Spleen (tissue), 11 donors: ENCODE results near the gene COL12A1. TPM values are rescaled to one million over a fixed set of nuclear protein-coding genes. Genes with fewer than 3 reads are reported as not detected.

ENCODE experiments used
- DNase-seq: peaks from one replicate; pipeline ENCODE4 v3.0.0-alpha.2; 2020
- H3K27ac ChIP-seq, 8 donors: fragments of 200-600 bp; sonication (generic) in 7 of 8; 1 replicate in 4 of 8; 2 replicates in 4 of 8; pipeline versions ENCODE4 v1.5.0 to v1.8.0; 2016 to 2021; ENCODE audit warnings: inconsistent platforms in 4 of 8, mild to moderate bottlenecking in 4 of 8, moderate library complexity in 1 of 8
- H3K27me3 ChIP-seq, 7 donors: fragments of 200-600 bp; sonication (generic) in 6 of 7; replicated peaks in 1 of 7; 1 replicate in 4 of 7; 2 replicates in 3 of 7; pipeline versions ENCODE4 v1.5.0 to v1.8.0; 2016 to 2021; ENCODE audit warnings: inconsistent platforms in 3 of 7, mild to moderate bottlenecking in 1 of 7
- H3K36me3 ChIP-seq, 6 donors: fragments of 200-600 bp; sonication (generic) in 5 of 6; 1 replicate in 4 of 6; 2 replicates in 2 of 6; pipeline versions ENCODE4 v1.5.0 to v1.8.0; 2016 to 2021; ENCODE audit warnings: inconsistent platforms in 2 of 6
- H3K4me1 ChIP-seq, 6 donors: fragments of 200-600 bp; sonication (generic) in 5 of 6; 1 replicate in 3 of 6; 2 replicates in 3 of 6; pipeline versions ENCODE4 v1.5.0 to v1.8.0; 2016 to 2021; ENCODE audit warnings: inconsistent platforms in 3 of 6
- H3K4me3 ChIP-seq, 8 donors: fragments of 200-600 bp; sonication (generic) in 7 of 8; 1 replicate in 4 of 8; 2 replicates in 4 of 8; pipeline versions ENCODE4 v1.5.0 to v1.8.0; 2016 to 2021; ENCODE audit warnings: inconsistent platforms in 4 of 8, mild to moderate bottlenecking in 4 of 8, moderate library complexity in 2 of 8
- H3K9me3 ChIP-seq, 8 donors: fragments of 200-600 bp; sonication (generic) in 7 of 8; 1 replicate in 4 of 8; 2 replicates in 4 of 8; pipeline versions ENCODE4 v1.5.0 to v1.8.0; 2016 to 2021; ENCODE audit warnings: inconsistent platforms in 4 of 8
- POLR2A ChIP-seq, 3 donors: fragments of 450-650 bp; IDR thresholded peaks; one replicate each; pipeline ENCODE4 v1.5.1; 2017; ENCODE audit warnings: antibody characterized with exemption in 3 of 3, mild to moderate bottlenecking in 1 of 3
- POLR2AphosphoS5 ChIP-seq, 3 donors: sonication (generic); formaldehyde crosslinking; IDR thresholded peaks; one replicate each; pipeline ENCODE4 v1.5.1; 2017; ENCODE audit warnings: antibody characterized with exemption in 3 of 3
- whole genome bisulfite sequencing, 5 donors: extraction: QIAGEN DNeasy Blood & Tissue Kit in 3 of 5; methylation state at CpG; one replicate each; pipeline versions ENCODE4 v1.1.5 to v1.1.7; 2013 to 2018; 5-methylcytosine and 5-hydroxymethylcytosine counted together
- intact Hi-C: fragments of 100-400 bp; cut with DNase I; formaldehyde crosslinking; loops from one replicate; pipeline ENCODE4 v1.15.0; 2023; ENCODE audit warnings: low total_unique reads
- polyA plus RNA-seq, 3 donors: library from polyadenylated mRNA; stranded (reverse); fragments of 200-250 nt; gene quantifications; one replicate each; pipeline ENCODE4 v1.2.1, GENCODE V29; 2013
- total RNA-seq, 7 donors: library from RNA; depleted of rRNA in 3 of 7; stranded (reverse); fragments of >200 nt in 3 of 7; fragmentation: NEBNext Ultra II Directional in 4 of 7; extraction: Animal tissue kit (Norgen Biotek cat#: 25700) in 4 of 7; gene quantifications; one replicate each; pipeline versions ENCODE4 v1.1.0 to v1.2.1, GENCODE V29; 2016 to 2021
- TF ChIP-seq, protein P1 (sequence below), 11 experiments: fragments of 200-600 bp in 7 of 11; fragments of 450-650 bp in 4 of 11; sonication (generic) in 4 of 11; IDR thresholded peaks in 8 of 11; conservative IDR thresholded peaks in 3 of 11; 1 replicate in 7 of 11; 2 replicates in 4 of 11; pipeline versions ENCODE4 v1.4.0 to v1.8.0; 2016 to 2021; ENCODE audit warnings: antibody characterized with exemption in 11 of 11, inconsistent platforms in 4 of 11, mild to moderate bottlenecking in 1 of 11
- donor health status: healthy with polysubstance abuse.
- donor health status: DM: no; HTN: no; CAD: no; lungs with moderate emphysema.
- donor health status: DM: no; HTN: no; CAD: no.
- donor health status: Bipolar disorder and iron deficiency.
- donor health status: healthy.
- donor health status: DM: no; HTN: no; CAD: no.
- donor health status: DM: yes; HTN: yes; CAD: no.

Gene COL12A1
- total and polyA plus RNA-seq, 10 donors, result 2.5 to 32.6 (median 21.2) TPM

DNA sequence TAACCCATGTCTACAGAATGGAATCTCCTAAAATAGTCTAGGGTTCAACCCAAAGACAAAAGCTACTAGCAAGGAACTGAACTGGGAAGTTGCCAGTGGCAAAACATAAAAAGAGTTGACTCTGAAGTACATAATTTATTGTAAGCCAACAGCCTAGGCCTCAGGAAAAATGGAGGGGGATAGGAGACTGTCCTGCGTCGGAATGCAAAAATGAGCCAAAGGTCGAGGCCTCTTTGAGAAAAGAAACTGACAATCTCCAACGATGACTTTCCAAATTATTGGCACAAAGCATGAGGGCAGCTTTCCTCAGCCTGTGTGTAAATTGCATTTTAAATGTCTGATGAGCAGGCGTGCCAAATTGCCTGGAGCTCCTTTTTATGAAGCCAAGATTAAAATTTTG, 2.1 kb downstream of the COL12A1 start:
- peak overlapping the region in 4 of 8 donors; percentile 15 to 62 (median 54) for H3K27ac ChIP-seq
- H3K4me1 ChIP-seq, result peaks cover 29 to 74% (median 59%) of the 10 kb centered on the region in 6 donors
- no peaks in the 10 kb centered on the region for H3K9me3 ChIP-seq
- H3K27me3 ChIP-seq, result peaks cover 10 to 97% (median 80%) of the 10 kb centered on the region in 7 donors
- intact Hi-C loops, result loop anchor here (10.0 kb wide), 1 partner anchor 1349 kb away; no protein-coding TSS in a partner anchor
- H3K36me3 ChIP-seq, result no peaks in the 10 kb centered on the region
- H3K4me3 ChIP-seq, result peak overlapping the region in 2 of 8 donors; percentile 52 to 67
- DNase-seq, result no peak
- WGBS, 5 donors, result 34 to 54% (median 39%) methylated on average over 5 of the region's 5 CpGs
- TF ChIP-seq POLR2AphosphoS5 (IDR thresholded peaks at IDR 0.05) (no peak), POLR2A (IDR thresholded peaks at IDR 0.05) (no peak)
- TF ChIP-seq, protein P1, sequence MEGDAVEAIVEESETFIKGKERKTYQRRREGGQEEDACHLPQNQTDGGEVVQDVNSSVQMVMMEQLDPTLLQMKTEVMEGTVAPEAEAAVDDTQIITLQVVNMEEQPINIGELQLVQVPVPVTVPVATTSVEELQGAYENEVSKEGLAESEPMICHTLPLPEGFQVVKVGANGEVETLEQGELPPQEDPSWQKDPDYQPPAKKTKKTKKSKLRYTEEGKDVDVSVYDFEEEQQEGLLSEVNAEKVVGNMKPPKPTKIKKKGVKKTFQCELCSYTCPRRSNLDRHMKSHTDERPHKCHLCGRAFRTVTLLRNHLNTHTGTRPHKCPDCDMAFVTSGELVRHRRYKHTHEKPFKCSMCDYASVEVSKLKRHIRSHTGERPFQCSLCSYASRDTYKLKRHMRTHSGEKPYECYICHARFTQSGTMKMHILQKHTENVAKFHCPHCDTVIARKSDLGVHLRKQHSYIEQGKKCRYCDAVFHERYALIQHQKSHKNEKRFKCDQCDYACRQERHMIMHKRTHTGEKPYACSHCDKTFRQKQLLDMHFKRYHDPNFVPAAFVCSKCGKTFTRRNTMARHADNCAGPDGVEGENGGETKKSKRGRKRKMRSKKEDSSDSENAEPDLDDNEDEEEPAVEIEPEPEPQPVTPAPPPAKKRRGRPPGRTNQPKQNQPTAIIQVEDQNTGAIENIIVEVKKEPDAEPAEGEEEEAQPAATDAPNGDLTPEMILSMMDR (IDR thresholded peaks at IDR 0.05 in 8 of 11, conservative IDR thresholded peaks at IDR 0.05 in 3 of 11), result no peak

DNA sequence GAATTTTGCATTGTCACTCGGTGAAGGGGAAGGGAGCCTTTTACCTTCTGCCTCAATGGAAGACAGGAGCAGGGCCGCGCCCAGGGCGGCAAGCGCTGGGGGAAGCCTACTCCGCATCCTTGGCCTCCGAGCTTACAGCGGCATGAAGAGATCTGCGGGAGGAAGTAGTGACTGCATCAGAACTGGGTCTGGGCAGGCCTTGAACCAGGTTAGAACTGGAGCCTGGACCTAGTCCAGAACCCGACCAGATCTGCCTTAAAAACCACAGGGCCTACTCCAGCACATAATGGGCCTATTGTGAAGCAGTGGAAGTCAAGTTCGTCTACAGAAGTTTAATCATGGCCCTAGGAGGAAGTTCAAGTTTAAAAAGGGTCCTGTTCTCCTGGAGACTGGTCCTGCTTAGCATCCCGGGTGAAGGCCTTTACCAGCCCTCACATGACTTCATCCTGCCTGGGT, 3.1 kb downstream of the COL12A1 start:
- TF ChIP-seq POLR2A (IDR thresholded peaks at IDR 0.05), result no peak
- no peak for TF ChIP-seq POLR2AphosphoS5 (IDR thresholded peaks at IDR 0.05)
- TF ChIP-seq, protein P1 (IDR thresholded peaks at IDR 0.05 in 8 of 11, conservative IDR thresholded peaks at IDR 0.05 in 3 of 11), result no peak
- WGBS, 5 donors, result 33 to 49% (median 35%) methylated on average over 12 of the region's 12 CpGs
- intact Hi-C loops, result loop anchor here (10.0 kb wide), 1 partner anchor 1348 kb away; no protein-coding TSS in a partner anchor
- DNase-seq, result no peak
- Histone ChIP-seq H3K36me3 (no peaks in the 10 kb centered on the region), H3K27ac (peak overlapping the region in 3 of 8 donors; percentile 5 to 62 (median 15)), H3K9me3 (no peaks in the 10 kb centered on the region), H3K4me3 (peak overlapping the region in 1 of 8 donors; percentile 36), H3K4me1 (peaks cover 23 to 65% (median 50%) of the 10 kb centered on the region in 6 donors), H3K27me3 (peaks cover 10 to 96% (median 72%) of the 10 kb centered on the region in 7 donors)

DNA sequence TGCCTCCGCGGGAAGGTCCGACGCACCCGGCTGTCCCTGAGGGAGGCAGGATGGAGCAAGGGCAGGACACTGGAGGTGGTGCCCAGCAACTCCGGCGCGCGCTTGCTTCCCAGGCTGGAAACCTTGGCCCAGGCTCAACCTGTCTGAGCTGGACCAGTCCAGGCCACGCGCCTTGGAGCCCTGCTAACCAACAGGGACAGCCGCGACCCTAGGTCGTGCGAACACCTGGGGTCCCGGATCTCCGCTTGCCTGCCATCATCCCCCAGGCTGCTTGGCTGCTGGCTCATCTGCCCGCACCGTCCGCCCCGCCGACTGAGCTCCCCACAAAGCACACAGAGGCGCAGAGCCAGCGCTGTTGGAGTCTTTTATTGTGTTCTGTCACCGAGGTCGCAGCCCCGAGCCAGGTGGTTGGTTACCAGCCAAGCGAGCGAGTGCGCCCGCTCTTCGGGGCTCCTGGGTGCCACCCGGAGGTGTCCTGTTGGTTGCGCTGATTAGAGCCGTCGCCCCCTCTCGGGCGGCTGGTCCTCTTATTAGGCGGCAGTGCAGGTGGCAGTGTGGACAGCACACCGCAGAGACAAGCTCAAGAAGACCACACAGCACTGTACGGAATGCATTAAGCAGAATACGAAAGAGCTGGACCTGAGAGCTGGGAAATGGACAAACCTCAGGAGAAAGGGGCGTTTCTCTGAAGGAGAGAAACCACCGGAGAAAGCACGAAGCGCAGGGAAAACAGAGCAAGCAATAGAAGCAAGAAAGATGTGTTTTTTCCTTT, 3.8 kb downstream of the COL12A1 start:
- intact Hi-C loops, result loop anchor here (10.0 kb wide), 1 partner anchor 1347 kb away; no protein-coding TSS in a partner anchor
- Histone ChIP-seq H3K4me3 (peak overlapping the region in 1 of 8 donors; percentile 36), H3K4me1 (peaks cover 20 to 59% (median 44%) of the 10 kb centered on the region in 6 donors), H3K27ac (peak overlapping the region in 2 of 8 donors; percentile 4 to 62), H3K9me3 (no peaks in the 10 kb centered on the region), H3K27me3 (peaks cover 7 to 93% (median 66%) of the 10 kb centered on the region in 7 donors), H3K36me3 (no peaks in the 10 kb centered on the region)
- peak; percentile 74 for DNase-seq
- TF ChIP-seq, protein P1 (IDR thresholded peaks at IDR 0.05 in 8 of 11, conservative IDR thresholded peaks at IDR 0.05 in 3 of 11), result no peak
- TF ChIP-seq POLR2A (IDR thresholded peaks at IDR 0.05) (no peak), POLR2AphosphoS5 (IDR thresholded peaks at IDR 0.05) (no peak)
- 12 to 16% (median 15%) methylated on average over 31 to 46 of the region's 46 CpGs for WGBS, 5 donors

DNA sequence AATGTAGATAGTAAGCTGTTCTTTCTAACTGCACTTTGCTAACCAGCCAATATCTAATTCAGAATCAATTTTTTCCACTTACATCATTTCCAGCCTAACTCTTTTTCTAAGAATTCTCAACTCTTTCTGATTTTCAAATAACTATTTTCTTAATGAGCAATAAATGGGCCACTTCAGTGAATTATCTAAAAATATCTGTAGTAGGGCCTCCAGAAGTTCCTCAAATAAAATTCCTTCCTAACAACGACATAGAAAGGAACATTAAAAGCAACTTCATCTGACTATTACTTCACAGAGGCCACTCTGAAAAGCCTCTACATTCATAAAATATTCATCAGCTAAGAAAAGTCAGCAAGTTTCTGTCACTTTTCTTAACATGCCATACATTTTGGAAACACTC, 4.8 kb downstream of the COL12A1 start:
- H3K9me3 ChIP-seq, result no peaks in the 10 kb centered on the region
- H3K27ac ChIP-seq, result no peak overlapping the region
- 8 to 24% (median 9%) methylated on average over 1 of the region's 1 CpG for WGBS, 5 donors
- no peak for TF ChIP-seq POLR2AphosphoS5 (IDR thresholded peaks at IDR 0.05)
- TF ChIP-seq, protein P1 (IDR thresholded peaks at IDR 0.05 in 8 of 11, conservative IDR thresholded peaks at IDR 0.05 in 3 of 11), result no peak
- TF ChIP-seq POLR2A (IDR thresholded peaks at IDR 0.05), result no peak
- H3K36me3 ChIP-seq, result no peaks in the 10 kb centered on the region
- peaks cover 10 to 48% (median 34%) of the 10 kb centered on the region in 6 donors for H3K4me1 ChIP-seq
- DNase-seq, result no peak
- intact Hi-C loops, result loop anchor here (10.0 kb wide), 1 partner anchor 1346 kb away; no protein-coding TSS in a partner anchor
- no peak overlapping the region for H3K4me3 ChIP-seq
- peaks cover 7 to 82% (median 56%) of the 10 kb centered on the region in 7 donors for H3K27me3 ChIP-seq
